HepG2 (cell line): ENCODE measurements around the gene SMIM44. TPM values are rescaled to one million over a fixed set of nuclear protein-coding genes. Genes with fewer than 3 reads are reported as not detected.

ENCODE experiments used
- AGO1 ChIP-seq: fragments of 200-400 bp; formaldehyde crosslinking; IDR thresholded peaks from 2 replicates; pipeline ENCODE4 v1.6.1; 2017; ENCODE audit warnings: mild to moderate bottlenecking, low read depth, low read length, moderate library complexity; ENCODE audit not compliant: poor library complexity, severe bottlenecking
- DMAP1 ChIP-seq: IDR thresholded peaks from 2 replicates; pipeline ENCODE4 v1.6.1; 2016
- DR1 ChIP-seq: sonication (generic); formaldehyde crosslinking; IDR thresholded peaks from 2 replicates; pipeline ENCODE4 v1.8.0; 2021; ENCODE audit warnings: mild to moderate bottlenecking, missing genetic modification reagents, inconsistent platforms
- GABPB1 ChIP-seq: IDR thresholded peaks from 2 replicates; pipeline ENCODE4 v1.6.1; 2016; ENCODE audit warnings: mild to moderate bottlenecking, missing genetic modification reagents, moderate library complexity, missing compliant biosample characterization
- MEF2D ChIP-seq: sonication (generic); formaldehyde crosslinking; IDR thresholded peaks from 2 replicates; pipeline ENCODE4 v1.5.1; 2020; ENCODE audit warnings: mild to moderate bottlenecking, missing genetic modification reagents
- NFATC3 ChIP-seq: sonication (generic); formaldehyde crosslinking; IDR thresholded peaks from 2 replicates; pipeline ENCODE4 v1.5.1; 2020; ENCODE audit warnings: mild to moderate bottlenecking, missing genetic modification reagents
- NPAS2 ChIP-seq: sonication (generic); formaldehyde crosslinking; IDR thresholded peaks from 2 replicates; pipeline ENCODE4 v1.8.0; 2022; ENCODE audit warnings: mild to moderate bottlenecking, missing genetic modification reagents, borderline replicate concordance
- SIN3B ChIP-seq: fragments of 150-350 bp; IDR thresholded peaks from 2 replicates; pipeline ENCODE4 v1.6.1; 2014; ENCODE audit warnings: low read length
- THRA ChIP-seq: sonication (generic); formaldehyde crosslinking; IDR thresholded peaks from 2 replicates; pipeline ENCODE4 v1.4.0; 2020; ENCODE audit warnings: missing genetic modification reagents, borderline replicate concordance
- TRIM24 ChIP-seq: sonication (generic); formaldehyde crosslinking; IDR thresholded peaks from 2 replicates; pipeline ENCODE4 v1.8.0; 2022; ENCODE audit warnings: mild to moderate bottlenecking, missing genetic modification reagents
- ZBTB26 ChIP-seq: IDR thresholded peaks from 2 replicates; pipeline ENCODE4 v1.6.1; 2016; ENCODE audit warnings: missing compliant biosample characterization, missing genetic modification reagents, borderline replicate concordance
- ZBTB42 ChIP-seq: sonication (generic); formaldehyde crosslinking; IDR thresholded peaks from 2 replicates; pipeline ENCODE4 v1.5.0; 2020; ENCODE audit warnings: mild to moderate bottlenecking, missing genetic modification reagents
- ZNF143 ChIP-seq: sonication (generic); formaldehyde crosslinking; IDR thresholded peaks from 2 replicates; pipeline ENCODE4 v1.4.0; 2020; ENCODE audit warnings: missing genetic modification reagents
- ZNF333 ChIP-seq: sonication (generic); formaldehyde crosslinking; IDR thresholded peaks from 2 replicates; pipeline ENCODE4 v1.4.0; 2020; ENCODE audit warnings: mild to moderate bottlenecking, missing genetic modification reagents, borderline replicate concordance
- ZNF441 ChIP-seq: sonication (generic); formaldehyde crosslinking; IDR thresholded peaks from 2 replicates; pipeline ENCODE4 v1.7.0; 2021; ENCODE audit warnings: missing genetic modification reagents, borderline replicate concordance
- ZNF550 ChIP-seq: sonication (generic); formaldehyde crosslinking; IDR thresholded peaks from 2 replicates; pipeline ENCODE4 v1.4.0; 2020; ENCODE audit warnings: mild to moderate bottlenecking, missing genetic modification reagents, borderline replicate concordance
- ZNF652 ChIP-seq: IDR thresholded peaks from 2 replicates; pipeline ENCODE4 v1.6.1; 2016; ENCODE audit warnings: low read depth, borderline replicate concordance
- ZNF720 ChIP-seq: sonication (generic); formaldehyde crosslinking; IDR thresholded peaks from 2 replicates; pipeline ENCODE4 v1.4.0; 2020; ENCODE audit warnings: missing genetic modification reagents
- ZNF724P ChIP-seq: sonication (generic); formaldehyde crosslinking; IDR thresholded peaks from 2 replicates; pipeline ENCODE4 v1.8.0; 2022; ENCODE audit warnings: missing genetic modification reagents, borderline replicate concordance
- ZNF746 ChIP-seq: sonication (generic); formaldehyde crosslinking; IDR thresholded peaks from 2 replicates; pipeline ENCODE4 v1.8.0; 2022; ENCODE audit warnings: mild to moderate bottlenecking, missing genetic modification reagents
- ZNF782 ChIP-seq: sonication (generic); formaldehyde crosslinking; IDR thresholded peaks from 2 replicates; pipeline ENCODE4 v1.4.0; 2020; ENCODE audit warnings: missing genetic modification reagents, mild to moderate bottlenecking, borderline replicate concordance
- polyA plus RNA-seq, 8 experiments: library from polyadenylated mRNA; depleted of rRNA in 3 of 8; stranded (reverse) in 7 of 8; unstranded in 1 of 8; fragments of >200 nt; fragmentation: Illumina TruSeq in 4 of 8; extraction: Trizol in 4 of 8; gene quantifications; 2 replicates each; pipeline versions ENCODE4 v1.2.1 to v1.2.3, GENCODE V29; 2011 to 2016; ENCODE audit warnings: low read depth in 4 of 8, missing spikeins in 1 of 8, mixed read lengths in 1 of 8; ENCODE audit not compliant: insufficient read depth in 1 of 8
- total RNA-seq, 5 experiments: library from RNA; depleted of rRNA; stranded (reverse); fragments of >200 nt; fragmentation: Illumina TruSeq; extraction: Trizol; gene quantifications; 2 replicates each; pipeline ENCODE4 v1.2.3, GENCODE V29; 2016; ENCODE audit warnings: low read depth in 1 of 5
- TF ChIP-seq, protein P1 (sequence below): IDR thresholded peaks from 2 replicates; pipeline ENCODE4 v1.6.1; 2018; ENCODE audit warnings: missing genetic modification reagents
- TF ChIP-seq, protein P2 (sequence below): IDR thresholded peaks from 2 replicates; pipeline ENCODE4 v1.6.1; 2016; ENCODE audit warnings: mild to moderate bottlenecking

Gene SMIM44
- total and polyA plus RNA-seq, 2 of the 13 experiments (the other 11 are each of a cell fraction or from before 2014, with no cell fraction given) = not detected

DNA sequence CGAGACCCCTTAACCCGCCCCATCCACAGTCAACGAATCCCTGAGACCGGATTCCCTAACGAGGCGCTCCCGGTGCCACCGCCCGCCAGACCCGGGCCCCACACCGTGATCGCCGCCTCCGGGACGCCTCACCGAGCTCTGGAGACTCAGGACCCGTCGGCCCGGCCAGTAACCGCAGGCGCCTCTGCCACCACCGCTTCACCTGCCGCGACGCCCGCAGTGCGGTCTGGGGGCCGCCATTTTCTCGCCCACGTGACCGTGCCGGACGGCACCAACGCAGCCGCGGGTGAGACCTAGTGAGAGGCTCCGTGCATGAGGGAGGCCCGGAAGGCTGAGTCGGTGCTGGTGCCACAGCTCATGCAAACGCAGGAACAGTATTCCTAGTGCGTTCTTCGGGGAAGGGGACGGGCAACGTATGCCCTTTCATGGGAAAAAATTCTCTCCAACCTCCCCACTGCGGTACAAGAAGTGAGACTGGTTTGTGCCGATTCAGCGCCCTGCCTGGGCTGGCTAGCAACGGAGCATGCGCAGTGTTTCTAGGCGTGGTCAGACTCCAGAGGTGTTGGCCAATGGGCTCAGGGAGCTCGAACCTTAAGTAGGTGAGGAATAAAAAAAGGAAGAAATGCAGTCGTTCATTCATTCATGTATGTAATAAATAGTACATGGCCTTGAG is 17.3 kb upstream of the SMIM44 start, which contains the start of gene DOHH (continued):
- TF ChIP-seq ZNF550 (CRISPR knock-in tag) (peak; percentile 52; the same call in 1 of the 2 replicates), ZNF652 (CRISPR knock-in tag) (no peak), ZNF746 (CRISPR knock-in tag) (no peak), ZNF441 (CRISPR knock-in tag) (peak; percentile 73; the same call in 1 of the 2 replicates), THRA (CRISPR knock-in tag) (no peak), ZBTB26 (CRISPR knock-in tag) (peak; percentile 81; the same call in 1 of the 2 replicates), AGO1 (peak; percentile 46), TRIM24 (CRISPR knock-in tag) (no peak), DMAP1 (CRISPR knock-in tag) (peak; percentile 82), ZNF782 (CRISPR knock-in tag) (no peak; the same call in none of the 2 replicates), ZNF143 (CRISPR knock-in tag) (peak; percentile 57; the same call in 1 of the 2 replicates), DR1 (CRISPR knock-in tag) (peak; percentile 85), SIN3B (peak; percentile 78; the same call in 1 of the 2 replicates), NFATC3 (CRISPR knock-in tag) (peak; percentile 87; the same call in 1 of the 2 replicates), MEF2D (peak; percentile 43; the same call in 1 of the 2 replicates), ZNF720 (CRISPR knock-in tag) (no peak), ZNF333 (peak; percentile 73; the same call in 1 of the 2 replicates), GABPB1 (CRISPR knock-in tag) (peak; percentile 85), ZBTB42 (CRISPR knock-in tag) (peak; percentile 92), NPAS2 (CRISPR knock-in tag) (no peak), ZNF724P (CRISPR knock-in tag) (0 out of 2 replicates have a peak, but pooled peaks have one; percentile 55)
- TF ChIP-seq, protein P1, sequence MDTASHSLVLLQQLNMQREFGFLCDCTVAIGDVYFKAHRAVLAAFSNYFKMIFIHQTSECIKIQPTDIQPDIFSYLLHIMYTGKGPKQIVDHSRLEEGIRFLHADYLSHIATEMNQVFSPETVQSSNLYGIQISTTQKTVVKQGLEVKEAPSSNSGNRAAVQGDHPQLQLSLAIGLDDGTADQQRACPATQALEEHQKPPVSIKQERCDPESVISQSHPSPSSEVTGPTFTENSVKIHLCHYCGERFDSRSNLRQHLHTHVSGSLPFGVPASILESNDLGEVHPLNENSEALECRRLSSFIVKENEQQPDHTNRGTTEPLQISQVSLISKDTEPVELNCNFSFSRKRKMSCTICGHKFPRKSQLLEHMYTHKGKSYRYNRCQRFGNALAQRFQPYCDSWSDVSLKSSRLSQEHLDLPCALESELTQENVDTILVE = peak; percentile 82; the same call in 1 of the 2 replicates
- TF ChIP-seq, protein P2, sequence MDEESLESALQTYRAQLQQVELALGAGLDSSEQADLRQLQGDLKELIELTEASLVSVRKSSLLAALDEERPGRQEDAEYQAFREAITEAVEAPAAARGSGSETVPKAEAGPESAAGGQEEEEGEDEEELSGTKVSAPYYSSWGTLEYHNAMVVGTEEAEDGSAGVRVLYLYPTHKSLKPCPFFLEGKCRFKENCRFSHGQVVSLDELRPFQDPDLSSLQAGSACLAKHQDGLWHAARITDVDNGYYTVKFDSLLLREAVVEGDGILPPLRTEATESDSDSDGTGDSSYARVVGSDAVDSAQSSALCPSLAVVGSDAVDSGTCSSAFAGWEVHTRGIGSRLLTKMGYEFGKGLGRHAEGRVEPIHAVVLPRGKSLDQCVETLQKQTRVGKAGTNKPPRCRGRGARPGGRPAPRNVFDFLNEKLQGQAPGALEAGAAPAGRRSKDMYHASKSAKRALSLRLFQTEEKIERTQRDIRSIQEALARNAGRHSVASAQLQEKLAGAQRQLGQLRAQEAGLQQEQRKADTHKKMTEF = peak; percentile 90
